ENCODE data around the gene MCF2L2.

MCF2L2 gene

DNA sequence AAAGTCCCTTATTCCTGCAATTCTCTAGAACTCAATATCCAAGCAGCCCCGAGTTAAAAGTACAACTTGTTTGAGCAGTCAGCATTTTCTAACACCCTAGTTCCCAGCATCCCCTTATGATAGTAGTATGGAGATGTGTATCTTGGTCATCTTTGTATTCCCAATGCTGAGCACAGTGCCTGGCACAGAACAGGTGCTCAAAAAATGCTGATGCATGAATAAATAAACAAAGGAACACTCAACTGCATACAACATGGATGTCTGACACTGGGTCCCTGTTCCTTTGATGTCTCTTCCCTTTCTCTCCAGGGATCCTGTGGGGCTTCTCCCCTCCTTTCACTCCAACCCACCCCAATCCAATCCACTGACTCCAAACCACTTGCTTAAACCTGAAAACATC is 199.2 kb downstream of the MCF2L2 start:
- H3K36me3 ChIP-seq (ENCODE audit: control insufficient read depth in 2 of 2, insufficient read depth in 1 of 2, low read length in 2 of 2) = no peaks in the 10 kb centered on the region
- H3K9me3 ChIP-seq (ENCODE audit: control insufficient read depth, insufficient read depth, low read depth, low read length) = no peaks in the 10 kb centered on the region; the same call in 1 of the 2 replicates
- POLR2A ChIA-PET = no interaction called here
- H3K4me3 ChIP-seq (ENCODE audit: low read depth, low read length) = no peak overlapping the region
- CTCF ChIA-PET = no interaction called here
- H3K27ac ChIP-seq (ENCODE audit: extremely low read depth, low read depth, low read length) = no peak overlapping the region
- no peak for TF ChIP-seq ZNF362 (tag by site-specific recombination; IDR thresholded peaks at IDR 0.05)
- H3K4me1 ChIP-seq (ENCODE audit: control insufficient read depth, insufficient read depth, low read length) = no peaks in the 10 kb centered on the region

DNA sequence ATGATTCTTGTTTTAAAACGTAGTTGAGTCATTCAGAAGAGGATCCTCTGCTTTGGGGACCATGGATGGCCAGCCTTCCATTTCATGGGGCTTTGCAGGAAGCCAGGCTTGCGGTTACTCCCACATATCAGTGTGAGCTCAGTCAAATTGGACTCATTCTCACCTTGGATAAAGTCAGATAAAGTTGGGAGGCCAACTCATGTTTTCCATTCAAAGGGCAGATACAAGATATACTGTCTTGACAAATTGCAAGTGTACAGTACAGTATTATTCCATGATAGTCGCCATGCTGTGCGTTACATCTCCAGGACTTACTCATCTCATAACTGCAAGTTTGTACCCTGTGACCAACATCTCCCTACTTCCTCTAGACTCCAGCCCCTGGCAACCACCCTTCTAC is 200.8 kb downstream of the MCF2L2 start:
- POLR2A ChIA-PET = interaction anchor here (0.6 kb wide), 1 partner anchor 1197 kb away, joined by 3 read pairs; no protein-coding TSS in a partner anchor

DNA sequence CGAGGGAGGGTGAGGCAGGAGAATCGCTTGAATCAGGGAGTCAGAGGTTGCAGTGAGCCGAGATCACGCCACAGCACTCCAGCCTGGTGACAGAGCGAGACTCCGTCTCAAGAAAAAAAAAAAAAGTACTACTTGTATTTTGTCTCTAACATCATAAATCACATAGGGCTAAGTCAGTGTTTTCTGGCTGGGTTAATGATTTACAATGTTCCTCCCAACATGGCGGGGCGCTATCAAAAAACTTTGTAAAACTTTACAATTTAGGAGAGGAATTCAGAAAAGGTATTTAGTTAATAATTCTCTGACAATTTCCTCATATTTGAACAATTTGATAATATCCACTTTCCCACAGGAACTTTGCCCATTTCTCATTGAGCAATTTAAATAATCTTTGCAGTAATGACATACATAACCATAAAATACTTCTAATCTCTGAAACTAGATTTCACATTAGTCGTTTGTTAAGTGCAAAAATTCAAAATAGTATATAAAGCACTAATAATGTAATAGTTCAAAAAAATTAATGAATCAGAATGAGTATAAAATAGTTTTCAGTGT is 202.0 kb downstream of the MCF2L2 start:
- no peak for TF ChIP-seq ZNF626 (tag by site-specific recombination; IDR thresholded peaks at IDR 0.05)
- TF ChIP-seq KLF10 (tag by site-specific recombination; IDR thresholded peaks at IDR 0.05) = no peak
- no peak for TF ChIP-seq ZNF555 (tag by site-specific recombination; conservative IDR thresholded peaks at IDR 0.05)
- no peak for TF ChIP-seq ZNF184 (tag by site-specific recombination; IDR thresholded peaks at IDR 0.05)
- no peak for TF ChIP-seq ZNF792 (tag by site-specific recombination; IDR thresholded peaks at IDR 0.05)
- Histone ChIP-seq H3K9me3 (ENCODE audit: control insufficient read depth, insufficient read depth, low read depth, low read length) (no peaks in the 10 kb centered on the region), H3K4me1 (ENCODE audit: control insufficient read depth, insufficient read depth, low read length) (no peaks in the 10 kb centered on the region), H3K27ac (ENCODE audit: extremely low read depth, low read depth, low read length) (no peak overlapping the region), H3K36me3 (ENCODE audit: control insufficient read depth in 2 of 2, insufficient read depth in 1 of 2, low read length in 2 of 2) (no peaks in the 10 kb centered on the region), H3K4me3 (ENCODE audit: low read depth, low read length) (no peak overlapping the region)
- ChIA-PET POLR2A (no interaction called here), CTCF (no interaction called here)

More for the DNA sequence above, 200.8 kb downstream of the MCF2L2 start:
- no peak overlapping the region for H3K27ac ChIP-seq (ENCODE audit: extremely low read depth, low read depth, low read length)
- no peaks in the 10 kb centered on the region for H3K4me1 ChIP-seq (ENCODE audit: control insufficient read depth, insufficient read depth, low read length)
- H3K9me3 ChIP-seq (ENCODE audit: control insufficient read depth, insufficient read depth, low read depth, low read length) = no peaks in the 10 kb centered on the region
- no peaks in the 10 kb centered on the region for H3K36me3 ChIP-seq (ENCODE audit: control insufficient read depth in 2 of 2, insufficient read depth in 1 of 2, low read length in 2 of 2)
- CTCF ChIA-PET = interaction anchor here (0.5 to 1.1 kb wide), 3 partner anchors 13 to 110 kb away, joined by 3 read pairs; no protein-coding TSS in a partner anchor
- H3K4me3 ChIP-seq (ENCODE audit: low read depth, low read length) = no peak overlapping the region
- TF ChIP-seq, protein P1, sequence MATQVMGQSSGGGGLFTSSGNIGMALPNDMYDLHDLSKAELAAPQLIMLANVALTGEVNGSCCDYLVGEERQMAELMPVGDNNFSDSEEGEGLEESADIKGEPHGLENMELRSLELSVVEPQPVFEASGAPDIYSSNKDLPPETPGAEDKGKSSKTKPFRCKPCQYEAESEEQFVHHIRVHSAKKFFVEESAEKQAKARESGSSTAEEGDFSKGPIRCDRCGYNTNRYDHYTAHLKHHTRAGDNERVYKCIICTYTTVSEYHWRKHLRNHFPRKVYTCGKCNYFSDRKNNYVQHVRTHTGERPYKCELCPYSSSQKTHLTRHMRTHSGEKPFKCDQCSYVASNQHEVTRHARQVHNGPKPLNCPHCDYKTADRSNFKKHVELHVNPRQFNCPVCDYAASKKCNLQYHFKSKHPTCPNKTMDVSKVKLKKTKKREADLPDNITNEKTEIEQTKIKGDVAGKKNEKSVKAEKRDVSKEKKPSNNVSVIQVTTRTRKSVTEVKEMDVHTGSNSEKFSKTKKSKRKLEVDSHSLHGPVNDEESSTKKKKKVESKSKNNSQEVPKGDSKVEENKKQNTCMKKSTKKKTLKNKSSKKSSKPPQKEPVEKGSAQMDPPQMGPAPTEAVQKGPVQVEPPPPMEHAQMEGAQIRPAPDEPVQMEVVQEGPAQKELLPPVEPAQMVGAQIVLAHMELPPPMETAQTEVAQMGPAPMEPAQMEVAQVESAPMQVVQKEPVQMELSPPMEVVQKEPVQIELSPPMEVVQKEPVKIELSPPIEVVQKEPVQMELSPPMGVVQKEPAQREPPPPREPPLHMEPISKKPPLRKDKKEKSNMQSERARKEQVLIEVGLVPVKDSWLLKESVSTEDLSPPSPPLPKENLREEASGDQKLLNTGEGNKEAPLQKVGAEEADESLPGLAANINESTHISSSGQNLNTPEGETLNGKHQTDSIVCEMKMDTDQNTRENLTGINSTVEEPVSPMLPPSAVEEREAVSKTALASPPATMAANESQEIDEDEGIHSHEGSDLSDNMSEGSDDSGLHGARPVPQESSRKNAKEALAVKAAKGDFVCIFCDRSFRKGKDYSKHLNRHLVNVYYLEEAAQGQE (tag by site-specific recombination; IDR thresholded peaks at IDR 0.05) = no peak
- TF ChIP-seq ZNF221 (tag by site-specific recombination; IDR thresholded peaks at IDR 0.05; ENCODE audit: borderline replicate concordance) (no peak), ZNF223 (tag by site-specific recombination; IDR thresholded peaks at IDR 0.05) (no peak)

GRCh38 chr3:183224180-183224970 is 204.0 kb downstream of the MCF2L2 start:
- Histone ChIP-seq H3K36me3 (ENCODE audit: control insufficient read depth in 2 of 2, insufficient read depth in 1 of 2, low read length in 2 of 2) (no peaks in the 10 kb centered on the region), H3K27ac (ENCODE audit: extremely low read depth, low read depth, low read length) (no peak overlapping the region), H3K9me3 (ENCODE audit: control insufficient read depth, insufficient read depth, low read depth, low read length) (no peaks in the 10 kb centered on the region), H3K4me1 (ENCODE audit: control insufficient read depth, insufficient read depth, low read length) (no peaks in the 10 kb centered on the region), H3K4me3 (ENCODE audit: low read depth, low read length) (no peak overlapping the region)
- ChIA-PET POLR2A (no interaction called here), CTCF (no interaction called here)
- TF ChIP-seq, protein P2, sequence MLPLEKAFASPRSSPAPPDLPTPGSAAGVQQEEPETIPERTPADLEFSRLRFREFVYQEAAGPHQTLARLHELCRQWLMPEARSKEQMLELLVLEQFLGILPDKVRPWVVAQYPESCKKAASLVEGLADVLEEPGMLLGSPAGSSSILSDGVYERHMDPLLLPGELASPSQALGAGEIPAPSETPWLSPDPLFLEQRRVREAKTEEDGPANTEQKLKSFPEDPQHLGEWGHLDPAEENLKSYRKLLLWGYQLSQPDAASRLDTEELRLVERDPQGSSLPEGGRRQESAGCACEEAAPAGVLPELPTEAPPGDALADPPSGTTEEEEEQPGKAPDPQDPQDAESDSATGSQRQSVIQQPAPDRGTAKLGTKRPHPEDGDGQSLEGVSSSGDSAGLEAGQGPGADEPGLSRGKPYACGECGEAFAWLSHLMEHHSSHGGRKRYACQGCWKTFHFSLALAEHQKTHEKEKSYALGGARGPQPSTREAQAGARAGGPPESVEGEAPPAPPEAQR (tag by site-specific recombination; IDR thresholded peaks at IDR 0.05) = no peak
- TF ChIP-seq ZNF37A (tag by site-specific recombination; IDR thresholded peaks at IDR 0.05) = no peak
- TF ChIP-seq AEBP2 (tag by site-specific recombination; IDR thresholded peaks at IDR 0.05; ENCODE audit: borderline replicate concordance) = no peak
- TF ChIP-seq, protein P3, sequence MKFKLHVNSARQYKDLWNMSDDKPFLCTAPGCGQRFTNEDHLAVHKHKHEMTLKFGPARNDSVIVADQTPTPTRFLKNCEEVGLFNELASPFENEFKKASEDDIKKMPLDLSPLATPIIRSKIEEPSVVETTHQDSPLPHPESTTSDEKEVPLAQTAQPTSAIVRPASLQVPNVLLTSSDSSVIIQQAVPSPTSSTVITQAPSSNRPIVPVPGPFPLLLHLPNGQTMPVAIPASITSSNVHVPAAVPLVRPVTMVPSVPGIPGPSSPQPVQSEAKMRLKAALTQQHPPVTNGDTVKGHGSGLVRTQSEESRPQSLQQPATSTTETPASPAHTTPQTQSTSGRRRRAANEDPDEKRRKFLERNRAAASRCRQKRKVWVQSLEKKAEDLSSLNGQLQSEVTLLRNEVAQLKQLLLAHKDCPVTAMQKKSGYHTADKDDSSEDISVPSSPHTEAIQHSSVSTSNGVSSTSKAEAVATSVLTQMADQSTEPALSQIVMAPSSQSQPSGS (tag by site-specific recombination; IDR thresholded peaks at IDR 0.05; ENCODE audit: low read depth) = no peak
- no peak for TF ChIP-seq ZNF670 (tag by site-specific recombination; IDR thresholded peaks at IDR 0.05; ENCODE audit: low read depth)
- no peak for TF ChIP-seq ZNF514 (tag by site-specific recombination; IDR thresholded peaks at IDR 0.05)
- no peak for TF ChIP-seq ZNF433 (tag by site-specific recombination; IDR thresholded peaks at IDR 0.05; ENCODE audit: low read depth)
- TF ChIP-seq ZNF354C (tag by site-specific recombination; IDR thresholded peaks at IDR 0.05; ENCODE audit: borderline replicate concordance, low read depth) = no peak
